NK-92 (cell line): ENCODE measurements around the gene EXTL2.
"Not testable (repeated sequence)": the region's sequence is repeated elsewhere in the genome, so short reads cannot be mapped to it uniquely, and the experiment has no call there.

Source experiments
- DNase-seq: peaks from one replicate; lab custom pipeline; 2025; ENCODE audit not compliant: unreplicated experiment; lab: John Stamatoyannopoulos, UW

The EXTL2 gene

GRCh38 chr1:100894603-100895539 is at the start of gene EXTL2:
Gene EXTL2 (minus strand): TSS chr1:100894842. CDS start chr1:100888757, 6,085 bp downstream.
- DNase-seq = no peak

- DNase-seq = no peak
These were observed 48.9 kb upstream of the EXTL2 start for GRCh38 chr1:100943533-100943932.

GRCh38 chr1:100942304-100943046 is 47.8 kb upstream of the EXTL2 start:
- DNase-seq = no peak

GRCh38 chr1:100941580-100942216 is 47.1 kb upstream of the EXTL2 start:
- DNase-seq = no peak

- no peak for DNase-seq
These were observed 46.5 kb upstream of the EXTL2 start for GRCh38 chr1:100941098-100941527.

- no peak for DNase-seq
These were observed 41.7 kb upstream of the EXTL2 start for GRCh38 chr1:100936194-100936967.

- not testable (repeated sequence) for DNase-seq
These were observed 38.9 kb upstream of the EXTL2 start for GRCh38 chr1:100933555-100933954.

- DNase-seq = no peak
These were observed 37.1 kb upstream of the EXTL2 start for GRCh38 chr1:100931716-100932115.

GRCh38 chr1:100930494-100930893 is 35.9 kb upstream of the EXTL2 start:
- no peak for DNase-seq

GRCh38 chr1:100928128-100928527 is 33.5 kb upstream of the EXTL2 start:
- no peak for DNase-seq

GRCh38 chr1:100927276-100927675 is 32.6 kb upstream of the EXTL2 start:
- DNase-seq = no peak

- DNase-seq = no peak
These were observed 31.6 kb upstream of the EXTL2 start for GRCh38 chr1:100926240-100926639.

- no peak for DNase-seq
These were observed 30.3 kb upstream of the EXTL2 start for GRCh38 chr1:100924991-100925390.

- no peak for DNase-seq
These were observed 29.6 kb upstream of the EXTL2 start for GRCh38 chr1:100924212-100924611.

GRCh38 chr1:100921110-100921706 is 26.6 kb upstream of the EXTL2 start:
- no peak for DNase-seq

- no peak for DNase-seq
These were observed 17.4 kb upstream of the EXTL2 start for GRCh38 chr1:100912019-100912418.

- no peak for DNase-seq
These were observed 14.4 kb upstream of the EXTL2 start for GRCh38 chr1:100909018-100909417.

- no peak for DNase-seq
These were observed 13.2 kb upstream of the EXTL2 start for GRCh38 chr1:100907887-100908286.

GRCh38 chr1:100905181-100905580 is 10.5 kb upstream of the EXTL2 start:
- no peak for DNase-seq

- DNase-seq = no peak
These were observed 9.9 kb upstream of the EXTL2 start for GRCh38 chr1:100904528-100904927.
